ENCODE measurements around the gene WBP2. TPM values are rescaled to one million over a fixed set of nuclear protein-coding genes. Genes with fewer than 3 reads are reported as not detected.

WBP2 gene
- polyA plus RNA-seq, 3 donors = 62.4 to 93.3 (median 67.9) TPM

GRCh38 chr17:75824050-75824552 is 31.0 kb downstream of the WBP2 start:
- no peak overlapping the region for H2AFZ ChIP-seq (ENCODE audit: insufficient read depth, low read depth, low read length, poor library complexity, severe bottlenecking)
- H3K27ac ChIP-seq (ENCODE audit: low read depth in 1 of 2, low read length in 2 of 2) = no peak overlapping the region
- peaks cover 52 to 82% of the 10 kb centered on the region in 2 donors for H3K36me3 ChIP-seq (replicated peaks in 1 of 2; ENCODE audit: control insufficient read depth in 1 of 2, insufficient read depth in 2 of 2, low read length in 2 of 2)
- intact Hi-C loops (cut with micrococcal nuclease) = loop anchor here in 1 of 2 donors (5.0 kb wide), 1 partner anchor 62 kb away; no protein-coding TSS in a partner anchor
- no peaks in the 10 kb centered on the region for H3K79me2 ChIP-seq (ENCODE audit: insufficient read depth, low read length)
- no peak overlapping the region for H3K27ac Mint-ChIP-seq
- WGBS (ENCODE audit: insufficient coverage) = 95% methylated on average over 8 of the region's 13 CpGs
- peaks cover 9% of the 10 kb centered on the region for H3K4me1 Mint-ChIP-seq
- H3K9me3 Mint-ChIP-seq = no peaks in the 10 kb centered on the region
- no peaks in the 10 kb centered on the region for H3K27me3 ChIP-seq (ENCODE audit: control insufficient read depth in 2 of 2, insufficient read depth in 2 of 2, low read length in 2 of 2)
- TF ChIP-seq CTCF (IDR thresholded peaks at IDR 0.05) = no peak
- H3K9me3 ChIP-seq (replicated peaks in 1 of 2; ENCODE audit: control insufficient read depth in 1 of 2, insufficient read depth in 1 of 2, low read length in 2 of 2) = no peaks in the 10 kb centered on the region
- H3K4me2 ChIP-seq (replicated peaks; ENCODE audit: extremely low read depth, low read length, poor library complexity, severe bottlenecking) = no peak overlapping the region
- H4K20me1 ChIP-seq (ENCODE audit: insufficient read depth, low read length) = peaks cover 33% of the 10 kb centered on the region
- no peak overlapping the region for H3K4me3 ChIP-seq (replicated peaks in 1 of 3; ENCODE audit: low read depth in 2 of 3, low read length in 3 of 3)
- H3K4me1 ChIP-seq (ENCODE audit: control insufficient read depth in 1 of 2, insufficient read depth in 2 of 2, low read length in 2 of 2) = no peaks in the 10 kb centered on the region
- DNase-seq = no peak
- peaks cover 39 to 65% of the 10 kb centered on the region in 2 donors for H3K36me3 Mint-ChIP-seq
- H3K4me3 Mint-ChIP-seq = no peak overlapping the region
- no peak overlapping the region for H3K9ac ChIP-seq (ENCODE audit: insufficient read depth, low read length, poor library complexity, severe bottlenecking)
- H3K27me3 Mint-ChIP-seq (ENCODE audit: low read depth in 3 of 3) = no peaks in the 10 kb centered on the region

GRCh38 chr17:75823257-75824041 is 31.7 kb downstream of the WBP2 start:
- H3K27ac ChIP-seq (ENCODE audit: low read depth in 1 of 2, low read length in 2 of 2) = no peak overlapping the region
- H3K4me3 ChIP-seq (replicated peaks in 1 of 3; ENCODE audit: low read depth in 2 of 3, low read length in 3 of 3) = no peak overlapping the region
- 82% methylated on average over 20 of the region's 28 CpGs for WGBS (ENCODE audit: insufficient coverage)
- Mint-ChIP-seq H3K4me3 (no peak overlapping the region), H3K36me3 (peaks cover 45 to 64% of the 10 kb centered on the region in 2 donors), H3K4me1 (peaks cover 8% of the 10 kb centered on the region), H3K27me3 (ENCODE audit: low read depth in 3 of 3) (no peaks in the 10 kb centered on the region), H3K9me3 (no peaks in the 10 kb centered on the region), H3K27ac (no peak overlapping the region)
- no peaks in the 10 kb centered on the region for H3K4me1 ChIP-seq (ENCODE audit: control insufficient read depth in 1 of 2, insufficient read depth in 2 of 2, low read length in 2 of 2)
- peaks cover 52 to 82% of the 10 kb centered on the region in 2 donors for H3K36me3 ChIP-seq (replicated peaks in 1 of 2; ENCODE audit: control insufficient read depth in 1 of 2, insufficient read depth in 2 of 2, low read length in 2 of 2)
- peaks cover 26% of the 10 kb centered on the region for H4K20me1 ChIP-seq (ENCODE audit: insufficient read depth, low read length)
- intact Hi-C loops (cut with micrococcal nuclease) = loop anchor here in 1 of 2 donors (5.0 kb wide), 1 partner anchor 61 kb away; no protein-coding TSS in a partner anchor
- no peak overlapping the region for H3K4me2 ChIP-seq (replicated peaks; ENCODE audit: extremely low read depth, low read length, poor library complexity, severe bottlenecking)
- H3K9ac ChIP-seq (ENCODE audit: insufficient read depth, low read length, poor library complexity, severe bottlenecking) = no peak overlapping the region
- H3K27me3 ChIP-seq (ENCODE audit: control insufficient read depth in 2 of 2, insufficient read depth in 2 of 2, low read length in 2 of 2) = no peaks in the 10 kb centered on the region
- no peak for TF ChIP-seq CTCF (IDR thresholded peaks at IDR 0.05)
- no peak for DNase-seq
- no peaks in the 10 kb centered on the region for H3K9me3 ChIP-seq (replicated peaks in 1 of 2; ENCODE audit: control insufficient read depth in 1 of 2, insufficient read depth in 1 of 2, low read length in 2 of 2)
- H2AFZ ChIP-seq (ENCODE audit: insufficient read depth, low read depth, low read length, poor library complexity, severe bottlenecking) = no peak overlapping the region
- H3K79me2 ChIP-seq (ENCODE audit: insufficient read depth, low read length) = no peaks in the 10 kb centered on the region

Measured in CD14-positive monocyte (primary cell).